HepG2 (cell line): ENCODE results near the gene DCTN2. TPM values are rescaled to one million over a fixed set of nuclear protein-coding genes. Genes with fewer than 3 reads are reported as not detected.

Experiments used
- ATF2 ChIP-seq: sonication (generic); formaldehyde crosslinking; IDR thresholded peaks from 2 replicates; pipeline ENCODE4 v1.4.0; 2020; ENCODE audit warnings: missing genetic modification reagents
- FOXK1 ChIP-seq: sonication (generic); formaldehyde crosslinking; IDR thresholded peaks from 2 replicates; pipeline ENCODE4 v1.4.0; 2020; ENCODE audit warnings: low read depth, missing genetic modification reagents, borderline replicate concordance
- GLMP ChIP-seq: sonication (generic); formaldehyde crosslinking; IDR thresholded peaks from 2 replicates; pipeline ENCODE4 v1.9.0; 2021; ENCODE audit warnings: missing genetic modification reagents, mild to moderate bottlenecking, borderline replicate concordance
- HHEX ChIP-seq: IDR thresholded peaks from 2 replicates; pipeline ENCODE4 v1.6.1; 2016; ENCODE audit warnings: control low read depth
- RARA ChIP-seq: IDR thresholded peaks from 2 replicates; pipeline ENCODE4 v1.6.1; 2016; ENCODE audit warnings: missing genetic modification reagents, missing compliant biosample characterization
- TRAFD1 ChIP-seq: sonication (generic); formaldehyde crosslinking; IDR thresholded peaks from 2 replicates; pipeline ENCODE4 v1.5.1; 2020; ENCODE audit warnings: missing genetic modification reagents, mild to moderate bottlenecking, borderline replicate concordance
- ZBTB26 ChIP-seq: IDR thresholded peaks from 2 replicates; pipeline ENCODE4 v1.6.1; 2016; ENCODE audit warnings: missing compliant biosample characterization, missing genetic modification reagents, borderline replicate concordance
- ZBTB7B ChIP-seq: sonication (generic); formaldehyde crosslinking; IDR thresholded peaks from 2 replicates; pipeline ENCODE4 v1.4.0; 2020; ENCODE audit warnings: missing genetic modification reagents
- ZNF20 ChIP-seq: sonication (generic); formaldehyde crosslinking; IDR thresholded peaks from 2 replicates; pipeline ENCODE4 v1.4.0; 2020; ENCODE audit warnings: mild to moderate bottlenecking, moderate library complexity, missing genetic modification reagents
- ZNF644 ChIP-seq: IDR thresholded peaks from 2 replicates; pipeline ENCODE4 v1.6.1; 2016; ENCODE audit warnings: low read depth
- ZNF788 ChIP-seq: sonication (generic); formaldehyde crosslinking; IDR thresholded peaks from 2 replicates; pipeline ENCODE4 v1.5.0; 2020; ENCODE audit warnings: mild to moderate bottlenecking, missing genetic modification reagents, borderline replicate concordance
- polyA plus RNA-seq, 8 experiments: library from polyadenylated mRNA; depleted of rRNA in 3 of 8; stranded (reverse) in 7 of 8; unstranded in 1 of 8; fragments of >200 nt; fragmentation: Illumina TruSeq in 4 of 8; extraction: Trizol in 4 of 8; gene quantifications; 2 replicates each; pipeline versions ENCODE4 v1.2.1 to v1.2.3, GENCODE V29; 2011 to 2016; ENCODE audit warnings: low read depth in 4 of 8, missing spikeins in 1 of 8, mixed read lengths in 1 of 8; ENCODE audit not compliant: insufficient read depth in 1 of 8
- total RNA-seq, 5 experiments: library from RNA; depleted of rRNA; stranded (reverse); fragments of >200 nt; fragmentation: Illumina TruSeq; extraction: Trizol; gene quantifications; 2 replicates each; pipeline ENCODE4 v1.2.3, GENCODE V29; 2016; ENCODE audit warnings: low read depth in 1 of 5
- TF ChIP-seq, protein P1 (sequence below): sonication (generic); formaldehyde crosslinking; IDR thresholded peaks from 2 replicates; pipeline ENCODE4 v1.4.0; 2020; ENCODE audit warnings: missing genetic modification reagents, mild to moderate bottlenecking, borderline replicate concordance
- TF ChIP-seq, protein P2 (sequence below): IDR thresholded peaks from 2 replicates; pipeline ENCODE4 v1.6.1; 2012; ENCODE audit warnings: low read depth, low read length, improper control_type of control experiment
- TF ChIP-seq, protein P3 (sequence below): sonication (generic); formaldehyde crosslinking; IDR thresholded peaks from 2 replicates; pipeline ENCODE4 v1.5.0; 2020; ENCODE audit warnings: missing genetic modification reagents
- TF ChIP-seq, protein P4 (sequence below): sonication (generic); formaldehyde crosslinking; IDR thresholded peaks from 2 replicates; pipeline ENCODE4 v1.5.0; 2020; ENCODE audit warnings: missing genetic modification reagents, mild to moderate bottlenecking, borderline replicate concordance

The DCTN2 gene
- total and polyA plus RNA-seq, 2 of the 13 experiments (the other 11 are each of a cell fraction or from before 2014, with no cell fraction given) = 72.0 to 77.4 TPM

- TF ChIP-seq, protein P1, sequence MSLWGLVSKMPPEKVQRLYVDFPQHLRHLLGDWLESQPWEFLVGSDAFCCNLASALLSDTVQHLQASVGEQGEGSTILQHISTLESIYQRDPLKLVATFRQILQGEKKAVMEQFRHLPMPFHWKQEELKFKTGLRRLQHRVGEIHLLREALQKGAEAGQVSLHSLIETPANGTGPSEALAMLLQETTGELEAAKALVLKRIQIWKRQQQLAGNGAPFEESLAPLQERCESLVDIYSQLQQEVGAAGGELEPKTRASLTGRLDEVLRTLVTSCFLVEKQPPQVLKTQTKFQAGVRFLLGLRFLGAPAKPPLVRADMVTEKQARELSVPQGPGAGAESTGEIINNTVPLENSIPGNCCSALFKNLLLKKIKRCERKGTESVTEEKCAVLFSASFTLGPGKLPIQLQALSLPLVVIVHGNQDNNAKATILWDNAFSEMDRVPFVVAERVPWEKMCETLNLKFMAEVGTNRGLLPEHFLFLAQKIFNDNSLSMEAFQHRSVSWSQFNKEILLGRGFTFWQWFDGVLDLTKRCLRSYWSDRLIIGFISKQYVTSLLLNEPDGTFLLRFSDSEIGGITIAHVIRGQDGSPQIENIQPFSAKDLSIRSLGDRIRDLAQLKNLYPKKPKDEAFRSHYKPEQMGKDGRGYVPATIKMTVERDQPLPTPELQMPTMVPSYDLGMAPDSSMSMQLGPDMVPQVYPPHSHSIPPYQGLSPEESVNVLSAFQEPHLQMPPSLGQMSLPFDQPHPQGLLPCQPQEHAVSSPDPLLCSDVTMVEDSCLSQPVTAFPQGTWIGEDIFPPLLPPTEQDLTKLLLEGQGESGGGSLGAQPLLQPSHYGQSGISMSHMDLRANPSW (CRISPR knock-in tag) = 0 out of 2 replicates have a peak, but pooled peaks have one; percentile 57
- TF ChIP-seq, protein P2, sequence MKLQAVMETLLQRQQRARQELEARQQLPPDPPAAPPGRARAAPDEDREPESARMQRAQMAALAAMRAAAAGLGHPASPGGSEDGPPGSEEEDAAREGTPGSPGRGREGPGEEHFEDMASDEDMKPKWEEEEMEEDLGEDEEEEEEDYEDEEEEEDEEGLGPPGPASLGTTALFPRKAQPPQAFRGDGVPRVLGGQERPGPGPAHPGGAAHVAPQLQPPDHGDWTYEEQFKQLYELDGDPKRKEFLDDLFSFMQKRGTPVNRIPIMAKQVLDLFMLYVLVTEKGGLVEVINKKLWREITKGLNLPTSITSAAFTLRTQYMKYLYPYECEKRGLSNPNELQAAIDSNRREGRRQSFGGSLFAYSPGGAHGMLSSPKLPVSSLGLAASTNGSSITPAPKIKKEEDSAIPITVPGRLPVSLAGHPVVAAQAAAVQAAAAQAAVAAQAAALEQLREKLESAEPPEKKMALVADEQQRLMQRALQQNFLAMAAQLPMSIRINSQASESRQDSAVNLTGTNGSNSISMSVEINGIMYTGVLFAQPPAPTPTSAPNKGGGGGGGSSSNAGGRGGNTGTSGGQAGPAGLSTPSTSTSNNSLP = peak; percentile 42; the same call in 1 of the 2 replicates
- TF ChIP-seq GLMP (no peak), RARA (0 out of 2 replicates have a peak, but pooled peaks have one; percentile 19), TRAFD1 (peak; percentile 55; the same call in 1 of the 2 replicates), ZBTB7B (CRISPR knock-in tag) (no peak), ZBTB26 (CRISPR knock-in tag) (no peak), FOXK1 (CRISPR knock-in tag) (peak; percentile 63; the same call in 1 of the 2 replicates), ZNF644 (CRISPR knock-in tag) (no peak), ZNF788 (peak; percentile 69; the same call in 1 of the 2 replicates), ATF2 (no peak; the same call in 1 of the 2 replicates), HHEX (CRISPR knock-in tag) (no peak), ZNF20 (CRISPR knock-in tag) (no peak)
- TF ChIP-seq, protein P3, sequence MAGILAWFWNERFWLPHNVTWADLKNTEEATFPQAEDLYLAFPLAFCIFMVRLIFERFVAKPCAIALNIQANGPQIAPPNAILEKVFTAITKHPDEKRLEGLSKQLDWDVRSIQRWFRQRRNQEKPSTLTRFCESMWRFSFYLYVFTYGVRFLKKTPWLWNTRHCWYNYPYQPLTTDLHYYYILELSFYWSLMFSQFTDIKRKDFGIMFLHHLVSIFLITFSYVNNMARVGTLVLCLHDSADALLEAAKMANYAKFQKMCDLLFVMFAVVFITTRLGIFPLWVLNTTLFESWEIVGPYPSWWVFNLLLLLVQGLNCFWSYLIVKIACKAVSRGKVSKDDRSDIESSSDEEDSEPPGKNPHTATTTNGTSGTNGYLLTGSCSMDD (CRISPR knock-in tag) = no peak
- TF ChIP-seq, protein P4, sequence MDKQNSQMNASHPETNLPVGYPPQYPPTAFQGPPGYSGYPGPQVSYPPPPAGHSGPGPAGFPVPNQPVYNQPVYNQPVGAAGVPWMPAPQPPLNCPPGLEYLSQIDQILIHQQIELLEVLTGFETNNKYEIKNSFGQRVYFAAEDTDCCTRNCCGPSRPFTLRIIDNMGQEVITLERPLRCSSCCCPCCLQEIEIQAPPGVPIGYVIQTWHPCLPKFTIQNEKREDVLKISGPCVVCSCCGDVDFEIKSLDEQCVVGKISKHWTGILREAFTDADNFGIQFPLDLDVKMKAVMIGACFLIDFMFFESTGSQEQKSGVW (CRISPR knock-in tag) = no peak
Measured at GRCh38 chr12:57487597-57488401, 59.2 kb downstream of the DCTN2 start, which contains the start of gene MARS1 (continued).
